Heart right ventricle (tissue), 16 donors: Measurements from ENCODE around the gene CRHBP. TPM values are rescaled to one million over a fixed set of nuclear protein-coding genes. Genes with fewer than 3 reads are reported as not detected.
"Not testable (repeated sequence)": the region's sequence is repeated elsewhere in the genome, so short reads cannot be mapped to it uniquely, and the experiment has no call there.

Experiments
- ATAC-seq, 8 donors: fragments of 200-7000 bp; cut with Tn5 transposase; one replicate each; pipeline ENCODE4 v1.9.1; 2020; ENCODE audit warnings: mild to moderate bottlenecking in 8 of 8, moderate library complexity in 8 of 8, moderate number of reproducible peaks in 1 of 8
- DNase-seq, 2 donors: peaks; one replicate each; pipeline ENCODE4 v3.0.0-alpha.2; 2020
- H3K27ac ChIP-seq, 10 donors: fragments of 200-600 bp; sonication (generic) in 2 of 10; one replicate each; pipeline versions ENCODE4 v1.5.0 to v1.8.0; 2020 to 2022; ENCODE audit warnings: mild to moderate bottlenecking in 3 of 10
- H3K27me3 ChIP-seq, 7 donors: fragments of 200-600 bp; one replicate each; pipeline ENCODE4 v1.8.0; 2021 to 2022; ENCODE audit warnings: mild to moderate bottlenecking in 2 of 7
- H3K36me3 ChIP-seq, 9 donors: fragments of 200-600 bp; sonication (generic) in 1 of 9; one replicate each; pipeline versions ENCODE4 v1.5.0 to v1.8.0; 2020 to 2022; ENCODE audit warnings: mild to moderate bottlenecking in 2 of 9
- H3K4me1 ChIP-seq, 9 donors: fragments of 200-600 bp; sonication (generic) in 1 of 9; one replicate each; pipeline versions ENCODE4 v1.5.0 to v1.8.0; 2020 to 2022; ENCODE audit warnings: mild to moderate bottlenecking in 4 of 9
- H3K4me3 ChIP-seq, 10 donors: fragments of 200-600 bp; sonication (generic) in 2 of 10; one replicate each; pipeline versions ENCODE4 v1.5.0 to v1.8.0; 2020 to 2022; ENCODE audit warnings: mild to moderate bottlenecking in 7 of 10, moderate library complexity in 2 of 10
- H3K9me3 ChIP-seq, 11 donors: fragments of 200-600 bp in 10 of 11; sonication (generic) in 2 of 11; one replicate each; pipeline versions ENCODE4 v1.5.0 to v1.8.0; 2013 to 2022; ENCODE audit warnings: mild to moderate bottlenecking in 2 of 11, control low read depth in 1 of 11, moderate library complexity in 1 of 11
- CTCF ChIP-seq, 9 donors: fragments of 200-600 bp; sonication (generic) in 2 of 9; IDR thresholded peaks; one replicate each; pipeline versions ENCODE4 v1.5.0 to v1.8.0; 2021 to 2022; ENCODE audit warnings: antibody characterized with exemption in 9 of 9, mild to moderate bottlenecking in 5 of 9, moderate library complexity in 1 of 9
- WGBS, 2 donors: extraction: QIAGEN DNeasy Blood & Tissue Kit; methylation state at CpG; one replicate each; pipeline ENCODE4 v1.1.7; 2013; ENCODE audit warnings: inconsistent platforms in 1 of 2; 5-methylcytosine and 5-hydroxymethylcytosine counted together
- intact Hi-C, 10 donors: fragments of 100-400 bp; cut with DNase I; formaldehyde crosslinking; loops; one replicate each; pipeline versions ENCODE4 v1.11.1 to v1.14.2; 2022
- long read RNA-seq, 3 donors: library from polyadenylated mRNA; unstranded; transcript quantifications; one replicate each; pipeline ENCODE4 v2.0.0, GENCODE V29; 2020 to 2021
- polyA plus RNA-seq, 2 donors: library from polyadenylated mRNA; stranded (reverse); fragments of 200-250 nt; gene quantifications; one replicate each; pipeline ENCODE4 v1.2.3, GENCODE V29; 2013
- total RNA-seq, 10 donors: library from RNA; stranded (reverse); fragmentation: NEBNext Ultra II Directional in 3 of 10; extraction: Animal tissue kit (Norgen Biotek cat#: 25700) in 3 of 10; gene quantifications; one replicate each; pipeline versions ENCODE4 v1.2.1 to v1.2.4, GENCODE V29; 2021 to 2023
- donor health status: Arrhythmogenic right ventricular cardiomyopathy.
- donor health status: ischemic (EF 13 %, LVEDD 7.1; RV severe dilation, severe dysfunction).
- donor health status: healthy with polysubstance abuse.
- donor health status: DM: no; HTN: yes; CAD: no.
- donor health status: DM: no; HTN: no; CAD: no.
- donor health status: ischemic (EF 25% LVEDD 6.9; RV normal size, moderate dysfunction).
- donor health status: ischemic (EF 25% LVEDD 5.7; RV mildly dilated, moderate dysfunction).
- donor health status: healthy.
- donor health status: DM: yes; HTN: yes; CAD: no.
- donor health status: Ischemic cardiomyopathy.
- donor health status: ischemic (EF 35%, LVEDD 5.7; RV mildly dilated, moderate dysfunction).
- donor health status: nonischemic (EF 11% LVEDD 7.7; RV severe dilation, severe dysfunction).
- donor health status: DM: yes; HTN: yes; CAD: no.
- donor health status: PGD.
- donor health status: ischemic (EF 29% LVEDD 5.4; RV normal size, mild dysfunction).
- donor health status: nonischemic (EF 23%, LVEDD 6.1; RV moderate dilation, normal function).

Gene CRHBP
- total RNA-seq (1 to 10 TPM in 7 of 10 donors, under 1 TPM in 2, not detected in 1; 0.66 to 4.9 (median 2.7) TPM), polyA plus RNA-seq (1 to 10 TPM in 1 of 2 donors, under 1 TPM in 1; 0.38 to 1.5 TPM)
- long read RNA-seq, donor 1 = 0 reads
- long read RNA-seq, donor 2, partial matches to known transcripts = 1 of 3 reads
- long read RNA-seq, donor 2, other reads (novel, unspliced or antisense) = 2 of 3 reads
- long read RNA-seq, donor 3, partial matches to known transcripts = 2 of 2 reads
- long read RNA-seq, donor 3, other reads (novel, unspliced or antisense) = 0 of 2 reads

- peaks cover 0 to 48% (median 30%) of the 10 kb centered on the region in 7 donors for H3K27me3 ChIP-seq
- no peak for DNase-seq
- peaks cover 0 to 23% (median 14%) of the 10 kb centered on the region in 9 donors for H3K4me1 ChIP-seq
- H3K4me3 ChIP-seq = peak within 1 kb of the TSS; percentile 44 to 69 (median 57)
- no peak for TF ChIP-seq CTCF (IDR thresholded peaks at IDR 0.05)
- ATAC-seq = peak in 6 of 8 donors; percentile 16 to 50 (median 30)
- no peaks in the 10 kb centered on the region for H3K9me3 ChIP-seq
- peak within 1 kb of the TSS in 4 of 10 donors; percentile 14 to 73 (median 64) for H3K27ac ChIP-seq
- WGBS, 2 donors = 24 to 26% methylated on average over 23 of the region's 23 CpGs
- no peaks in the 10 kb centered on the region for H3K36me3 ChIP-seq
- intact Hi-C loops = loop anchor here in 1 of 10 donors (5.0 kb wide), 1 partner anchor 86 kb away; no protein-coding TSS in a partner anchor
These were observed at the start of gene CRHBP for GRCh38 chr5:76952795-76953536. TSS of gene CRHBP (plus strand) at chr5:76953045. CDS start at chr5:76953135, 90 bp downstream.

GRCh38 chr5:76908166-76908565, 44.7 kb upstream of the CRHBP start:
- WGBS, 2 donors = 84 to 89% methylated on average over 7 of the region's 7 CpGs
- intact Hi-C loops = no loop called here
- Histone ChIP-seq H3K27ac (no peak overlapping the region), H3K36me3 (no peaks in the 10 kb centered on the region), H3K4me1 (peaks cover 0 to 7% (median 0%) of the 10 kb centered on the region in 9 donors), H3K4me3 (no peak overlapping the region), H3K27me3 (no peaks in the 10 kb centered on the region), H3K9me3 (peaks cover 0 to 1% (median 0%) of the 10 kb centered on the region in 11 donors)
- no peak for DNase-seq
- no peak for ATAC-seq
- no peak for TF ChIP-seq CTCF (IDR thresholded peaks at IDR 0.05)

GRCh38 chr5:76910344-76910933, 42.4 kb upstream of the CRHBP start:
- WGBS, 2 donors = 58 to 66% methylated on average over 9 of the region's 9 CpGs
- DNase-seq, ATAC-seq, intact Hi-C loops, H3K4me3 ChIP-seq, H3K27ac ChIP-seq, H3K36me3 ChIP-seq, H3K27me3 ChIP-seq: not testable (repeated sequence)
- H3K9me3 ChIP-seq = peaks cover 0 to 13% (median 0%) of the 10 kb centered on the region in 11 donors
- H3K4me1 ChIP-seq = peaks cover 0 to 14% (median 0%) of the 10 kb centered on the region in 9 donors

- H3K4me3 ChIP-seq, intact Hi-C loops, H3K27me3 ChIP-seq, H3K36me3 ChIP-seq, ATAC-seq, H3K27ac ChIP-seq, DNase-seq: not testable (repeated sequence)
- 87 to 90% methylated on average over 14 of the region's 14 CpGs for WGBS, 2 donors
- Histone ChIP-seq H3K9me3 (peaks cover 0 to 14% (median 0%) of the 10 kb centered on the region in 11 donors), H3K4me1 (peaks cover 0 to 14% (median 0%) of the 10 kb centered on the region in 9 donors)
These were observed 38.2 kb upstream of the CRHBP start for GRCh38 chr5:76914671-76915070.

GRCh38 chr5:76918539-76918938, 34.3 kb upstream of the CRHBP start:
- no peak for TF ChIP-seq CTCF (IDR thresholded peaks at IDR 0.05)
- H3K4me3 ChIP-seq = no peak overlapping the region

More at GRCh38 chr5:76918539-76918938, 34.3 kb upstream of the CRHBP start:
- Histone ChIP-seq H3K9me3 (peaks cover 0 to 14% (median 0%) of the 10 kb centered on the region in 11 donors), H3K4me1 (peaks cover 0 to 5% (median 0%) of the 10 kb centered on the region in 9 donors), H3K27me3 (no peaks in the 10 kb centered on the region), H3K36me3 (no peaks in the 10 kb centered on the region), H3K27ac (no peak overlapping the region)
- intact Hi-C loops = no loop called here
- no peak for DNase-seq
- no peak for ATAC-seq
- WGBS, 2 donors = 88 to 93% methylated on average over 3 of the region's 3 CpGs
